Raji (cell line): ENCODE measurements around the gene PADI2.

ENCODE experiments used
- POLR2A ChIP-seq: IDR thresholded peaks from 2 replicates; pipeline ENCODE4 v1.6.1; 2011; ENCODE audit warnings: low read depth, low read length, control low read depth; ENCODE audit not compliant: insufficient read depth

PADI2 gene

DNA sequence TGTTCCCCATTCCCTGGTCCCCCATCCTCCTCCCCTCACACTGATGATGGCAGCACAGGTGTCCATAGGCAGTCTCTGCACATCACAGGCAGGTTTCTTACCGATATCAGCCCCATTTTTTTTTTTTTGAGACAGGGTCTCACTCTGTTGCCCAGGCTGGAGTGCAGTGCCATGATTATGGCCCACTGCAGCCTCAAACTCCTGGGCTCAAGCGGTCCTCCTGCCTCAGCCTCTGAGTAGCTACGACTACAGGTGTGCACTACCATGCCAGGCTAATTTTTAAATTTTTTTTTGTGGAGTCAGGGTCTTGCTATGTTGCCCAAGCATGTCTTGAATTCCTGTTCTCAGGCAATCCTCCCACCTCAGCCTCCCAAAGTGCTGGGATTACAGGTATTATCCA is 36.5 kb downstream of the PADI2 start:
- no peak for TF ChIP-seq POLR2A

DNA sequence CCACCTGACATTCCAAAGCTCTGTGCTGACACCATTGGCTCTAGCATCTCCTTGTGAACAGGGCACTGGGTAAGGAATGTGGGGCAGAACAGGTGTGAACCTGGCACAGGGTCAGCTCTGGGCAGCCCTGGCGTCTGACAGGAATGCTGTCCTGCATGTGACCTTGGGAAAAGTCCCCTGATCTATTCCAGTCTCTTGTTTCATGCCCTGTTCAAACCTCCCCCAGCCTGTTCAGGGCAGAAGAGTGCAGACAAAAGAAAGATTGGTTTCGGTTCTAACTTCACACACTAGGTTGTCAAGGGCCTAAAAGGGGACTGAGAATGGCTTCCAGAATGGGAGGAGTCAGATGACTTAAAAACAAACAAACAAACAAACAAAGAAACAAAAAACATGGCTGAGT is 37.8 kb downstream of the PADI2 start:
- no peak for TF ChIP-seq POLR2A

DNA sequence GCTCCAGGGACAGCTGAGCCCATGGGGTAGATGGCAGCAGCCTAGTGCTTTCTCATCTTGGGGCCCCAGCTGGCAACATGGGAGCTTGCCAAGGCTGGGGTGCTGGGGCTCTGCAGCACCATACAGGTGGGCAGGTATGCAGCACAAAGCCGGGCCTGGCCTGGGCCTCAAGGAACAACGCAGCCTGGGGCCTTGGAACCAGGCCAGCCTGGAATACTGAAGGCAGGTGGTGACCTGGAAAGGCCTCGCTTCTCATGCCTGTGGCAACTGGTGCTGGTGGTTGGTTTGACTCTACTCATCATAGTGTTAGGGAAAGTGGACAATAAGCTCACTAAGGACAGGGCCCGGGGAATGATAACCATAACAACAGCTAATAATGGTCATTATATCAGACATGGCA is 38.4 kb downstream of the PADI2 start:
- TF ChIP-seq POLR2A, result no peak

DNA sequence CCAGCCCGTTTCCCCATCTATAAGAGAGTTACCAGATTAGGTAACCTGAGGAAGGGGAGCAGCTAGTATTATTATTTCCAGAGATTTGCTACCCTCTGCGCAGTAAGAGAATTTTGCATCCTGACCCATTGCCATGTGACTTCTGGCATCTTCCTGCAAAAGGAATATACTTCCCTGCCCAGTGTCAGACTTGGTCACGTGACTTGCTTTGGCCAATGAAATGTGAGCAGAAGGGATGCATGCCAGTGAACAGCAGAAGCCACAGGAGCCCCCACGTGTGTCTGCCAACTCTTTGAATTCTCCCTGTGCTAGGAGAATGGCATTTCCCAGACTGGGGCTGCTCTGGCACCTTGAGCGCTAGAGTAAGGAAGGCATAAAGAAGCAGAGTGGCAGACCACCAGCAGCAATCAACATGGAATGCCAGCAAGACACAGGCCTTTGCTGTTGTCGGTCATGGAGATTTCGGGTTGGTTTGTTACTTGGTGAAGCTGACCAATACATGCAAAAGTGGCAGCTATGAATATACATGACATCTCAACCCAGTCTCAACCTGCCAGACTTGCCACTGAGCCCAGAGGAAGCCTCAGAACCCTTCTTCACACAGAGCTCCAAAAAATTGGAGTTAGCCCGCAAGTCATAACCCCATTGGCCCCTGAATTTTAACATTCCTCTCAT is 39.0 kb downstream of the PADI2 start:
- no peak for TF ChIP-seq POLR2A

DNA sequence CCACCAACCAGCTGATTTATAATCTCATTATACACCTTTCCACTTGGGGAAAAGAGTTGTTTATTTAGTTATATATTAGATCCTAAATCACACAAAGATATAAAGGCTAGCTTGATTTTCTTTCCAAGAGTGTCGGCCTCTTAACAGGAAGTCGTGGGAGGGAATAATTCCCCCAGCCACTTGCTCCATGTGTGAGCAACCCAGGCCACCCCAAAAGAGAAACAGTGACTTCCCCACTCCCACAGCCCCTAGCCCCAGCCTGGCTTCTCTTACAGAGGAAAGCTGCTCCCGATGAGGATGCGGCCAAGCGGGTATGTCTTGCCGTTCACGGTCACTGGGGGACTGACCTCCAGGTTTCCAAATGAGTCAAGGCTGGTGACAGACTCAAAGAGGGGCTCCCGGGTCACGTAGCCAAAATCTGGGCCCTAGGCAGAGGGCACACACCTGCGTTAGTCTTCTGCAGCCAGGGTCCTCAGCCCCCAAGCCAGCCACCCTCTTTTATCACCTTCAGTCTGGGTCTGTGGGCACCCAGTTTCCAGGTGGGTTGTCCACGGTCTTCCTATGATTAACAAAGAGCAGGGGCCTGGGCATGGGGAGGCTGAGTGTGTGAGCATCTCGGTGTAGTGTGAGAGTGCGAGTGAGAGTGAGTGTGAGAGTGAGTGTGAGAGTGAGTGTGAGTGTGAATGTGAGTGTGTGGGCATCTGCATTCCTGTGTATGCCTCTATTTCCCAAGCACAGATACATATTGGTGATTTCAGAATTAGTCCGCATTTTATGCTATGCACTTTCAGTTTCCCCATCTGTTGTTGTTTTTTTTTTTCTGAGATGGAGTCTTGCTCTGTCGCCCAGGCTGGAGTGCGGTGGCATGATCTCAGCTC is 40.0 kb downstream of the PADI2 start:
- no peak for TF ChIP-seq POLR2A

DNA sequence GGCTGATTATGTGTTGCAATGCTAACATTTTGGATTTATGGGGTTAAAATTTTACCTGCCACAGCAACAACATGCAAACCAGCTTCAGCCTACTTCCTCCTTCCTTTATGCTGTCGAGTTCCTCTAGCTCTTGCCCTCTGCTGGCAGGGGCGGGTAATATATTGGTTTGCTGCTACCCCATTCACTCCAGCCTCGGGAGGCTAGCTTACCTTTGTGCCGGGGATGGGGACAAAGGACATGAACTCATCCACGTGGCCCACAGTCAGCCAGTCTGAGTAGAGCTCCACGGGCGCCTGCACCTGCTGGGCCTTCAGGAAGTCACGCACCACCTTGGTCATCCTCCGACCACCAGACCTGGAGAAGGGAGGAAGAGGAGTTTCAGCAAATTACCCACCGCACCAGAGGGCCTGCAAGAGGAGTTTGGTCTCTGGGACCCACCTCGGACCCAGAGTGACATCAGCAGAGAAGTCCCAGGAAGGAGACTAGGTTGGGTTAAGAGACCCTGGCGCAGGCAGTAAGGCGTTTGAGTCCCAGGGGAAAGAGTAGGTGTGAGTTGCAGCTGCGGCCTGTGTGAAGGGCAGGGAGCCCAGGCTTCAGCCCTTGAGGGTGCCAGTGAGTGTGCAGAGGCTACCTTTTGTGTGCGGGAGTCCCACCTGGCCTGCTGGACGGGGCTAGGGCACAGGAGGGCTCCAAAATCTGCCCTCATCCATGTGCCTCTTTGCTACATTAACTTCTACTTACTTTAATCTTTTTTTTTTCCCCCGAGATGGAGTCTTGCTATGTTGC is 43.6 kb downstream of the PADI2 start:
- TF ChIP-seq POLR2A, result no peak

DNA sequence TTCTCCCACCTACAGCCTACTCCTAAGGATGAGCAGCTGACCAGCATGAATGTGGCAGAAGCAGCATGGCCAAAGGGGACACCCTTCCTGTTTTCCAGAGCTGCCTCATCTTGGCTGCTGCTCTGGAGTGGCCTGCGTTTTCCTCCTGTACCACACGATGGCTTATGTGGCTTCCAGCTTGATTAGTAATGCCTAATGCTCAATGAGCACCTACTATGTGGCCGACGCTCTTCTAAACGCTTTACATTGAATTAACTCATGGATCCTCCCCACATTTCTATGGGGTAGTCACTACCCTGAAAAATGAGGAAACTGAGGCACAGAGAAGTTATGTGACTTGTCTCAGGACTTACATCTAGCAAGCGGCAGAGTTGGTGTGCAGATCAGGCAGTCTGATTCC is 47.5 kb downstream of the PADI2 start:
- no peak for TF ChIP-seq POLR2A

DNA sequence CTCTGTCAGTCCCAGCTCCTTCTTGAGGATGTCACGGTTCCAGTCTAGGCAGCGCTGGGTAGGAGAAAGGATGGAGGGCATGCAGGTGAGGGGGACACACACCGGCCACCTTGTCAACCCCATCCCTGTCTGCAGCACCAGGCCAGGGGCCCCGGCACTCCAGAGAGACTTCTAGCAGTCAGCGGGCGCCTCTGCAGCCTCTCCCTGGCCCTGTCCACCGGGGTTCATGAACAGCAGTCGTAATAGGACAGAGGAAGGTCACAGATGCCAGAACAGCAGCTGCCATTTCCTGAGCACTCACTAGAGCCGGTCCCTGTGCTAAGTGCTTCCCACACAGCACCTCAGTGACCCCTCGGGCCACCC is 49.1 kb downstream of the PADI2 start:
- TF ChIP-seq POLR2A, result no peak

DNA sequence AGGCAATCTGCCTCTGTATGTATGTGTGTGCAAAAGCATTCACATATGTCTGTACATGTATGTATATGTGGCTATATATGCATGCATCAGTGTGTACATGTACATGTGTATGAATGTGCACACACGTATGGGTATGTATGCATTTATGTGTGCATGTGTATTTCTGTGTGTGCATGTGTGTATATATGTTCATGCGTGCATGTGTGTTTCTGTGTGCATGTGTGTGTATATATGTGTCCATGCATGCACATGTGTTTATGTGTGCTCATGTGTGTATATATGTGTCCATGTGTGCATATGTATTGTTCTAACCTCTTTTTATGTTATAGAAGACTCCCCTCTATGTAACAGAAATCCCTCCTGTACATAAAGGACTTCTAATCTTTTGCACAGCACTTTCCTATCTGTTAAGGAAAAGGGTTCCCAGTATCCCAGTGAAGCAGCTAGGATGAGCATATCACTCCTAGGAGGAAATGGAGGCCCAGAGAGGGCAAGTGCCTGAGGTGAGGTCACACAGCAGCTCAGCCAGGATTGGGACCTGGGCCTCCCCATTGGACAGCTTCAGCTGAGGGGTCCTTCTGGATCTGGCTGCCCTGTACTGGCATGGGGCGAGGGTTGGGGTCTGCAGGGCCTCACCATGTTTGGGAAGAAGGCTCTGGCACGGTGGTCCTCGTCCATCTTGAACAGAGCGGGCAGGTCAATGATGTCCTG is 49.6 kb downstream of the PADI2 start:
- TF ChIP-seq POLR2A, result no peak

DNA sequence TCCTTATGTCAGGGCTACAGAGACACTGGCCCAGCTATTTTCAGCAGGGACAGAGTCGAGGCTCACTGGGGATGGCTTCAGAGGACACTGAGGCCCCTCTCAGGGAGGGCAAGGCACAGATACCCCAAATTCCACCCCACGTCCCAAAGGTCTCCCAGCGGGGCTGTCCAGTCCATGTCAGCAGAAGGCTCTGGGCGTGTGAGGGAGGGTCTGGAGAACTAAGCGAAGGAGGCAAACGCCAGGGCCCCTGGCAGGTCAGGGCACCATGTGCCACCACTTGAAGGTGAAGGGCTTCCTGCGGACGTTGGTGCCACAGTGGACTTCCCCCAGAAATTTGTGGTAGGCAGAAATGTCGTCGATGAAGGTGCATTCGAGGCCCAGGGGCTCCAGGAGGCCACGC is 50.5 kb downstream of the PADI2 start:
- TF ChIP-seq POLR2A, result no peak

DNA sequence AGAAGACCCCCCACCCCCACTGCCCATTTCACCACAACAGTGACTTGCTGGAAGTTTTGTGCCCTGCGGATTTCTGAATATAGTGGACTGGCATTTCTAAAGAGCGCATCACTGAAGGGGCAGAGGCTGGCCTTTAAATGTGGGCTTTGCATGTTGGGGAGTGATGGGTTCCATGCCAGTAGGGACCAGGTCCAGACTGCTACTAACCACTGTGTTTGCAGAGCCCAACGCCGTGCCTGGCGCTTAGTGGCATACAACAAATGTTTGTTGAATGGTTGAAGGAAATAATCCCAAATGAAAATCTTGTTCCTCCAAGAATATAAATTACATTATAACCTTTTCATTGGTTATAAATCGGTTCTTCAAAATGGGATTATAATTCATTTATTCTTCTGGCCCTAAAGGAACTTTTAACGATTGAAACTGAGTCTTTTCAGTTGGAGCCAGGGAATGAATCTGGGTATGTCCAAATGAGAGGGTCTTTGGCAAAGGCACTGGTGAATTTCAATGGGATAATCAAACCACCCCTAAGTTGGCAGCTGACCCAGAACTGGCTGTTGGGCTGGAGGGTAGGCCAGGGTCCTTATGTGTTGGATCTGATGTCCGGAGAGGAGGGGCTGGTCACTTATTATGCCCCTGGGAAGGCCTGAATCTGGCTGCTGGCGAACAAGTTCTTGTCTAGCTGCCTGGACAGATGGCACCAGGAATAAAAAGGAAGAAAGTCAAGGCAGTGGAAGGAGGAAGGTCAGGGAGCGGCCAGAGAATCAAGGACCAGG is 51.6 kb downstream of the PADI2 start:
- TF ChIP-seq POLR2A, result no peak

DNA sequence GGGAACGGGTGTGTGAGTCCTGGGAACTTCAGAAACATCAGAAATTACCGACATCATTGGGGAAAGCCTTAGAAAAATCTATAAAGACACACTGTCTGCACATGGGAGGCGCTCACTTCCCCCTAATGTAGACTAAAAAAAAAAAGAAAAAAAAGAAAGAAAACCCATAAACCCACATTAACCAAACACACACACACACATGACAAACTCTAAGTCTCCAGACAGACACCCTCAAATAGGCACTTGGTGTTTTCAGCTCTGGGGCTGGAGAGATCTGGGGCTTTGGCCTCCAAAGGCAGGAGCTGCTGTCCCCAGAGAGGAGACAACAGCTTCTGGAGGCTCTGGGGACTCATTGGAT is 52.2 kb downstream of the PADI2 start:
- no peak for TF ChIP-seq POLR2A

DNA sequence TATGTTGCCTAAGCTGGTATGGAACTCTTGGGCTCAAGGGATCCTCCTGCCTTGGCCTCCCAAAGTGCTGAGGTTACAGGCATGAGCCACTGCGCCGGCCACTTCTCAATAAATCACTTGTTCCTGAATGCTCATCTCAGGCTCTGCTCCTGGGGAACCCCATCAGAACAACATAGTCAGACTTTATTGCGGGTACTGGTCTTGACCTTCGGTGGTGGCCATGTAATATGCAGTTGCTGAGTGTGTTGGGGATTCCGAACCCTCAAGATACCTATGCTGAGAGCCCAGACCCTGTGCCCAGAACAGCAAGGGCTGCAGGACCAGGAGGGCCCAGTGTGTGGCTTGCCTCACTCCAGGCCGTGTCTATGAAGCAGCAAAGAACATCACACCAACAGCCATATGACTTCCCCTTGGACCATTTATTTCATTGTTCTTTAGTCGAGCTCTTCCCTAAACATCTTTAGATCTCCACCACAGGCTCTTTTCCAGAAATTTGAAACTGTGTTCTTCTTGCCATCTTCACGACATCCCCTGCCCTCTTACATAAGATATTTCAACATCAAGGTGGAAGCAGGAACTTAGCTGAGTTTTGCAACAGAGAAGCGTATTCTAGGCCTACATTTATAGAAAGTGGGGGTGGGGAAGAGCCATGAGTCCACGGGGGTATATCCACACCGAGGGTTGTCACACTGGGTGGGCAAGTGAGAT is 52.7 kb downstream of the PADI2 start:
- TF ChIP-seq POLR2A, result no peak

DNA sequence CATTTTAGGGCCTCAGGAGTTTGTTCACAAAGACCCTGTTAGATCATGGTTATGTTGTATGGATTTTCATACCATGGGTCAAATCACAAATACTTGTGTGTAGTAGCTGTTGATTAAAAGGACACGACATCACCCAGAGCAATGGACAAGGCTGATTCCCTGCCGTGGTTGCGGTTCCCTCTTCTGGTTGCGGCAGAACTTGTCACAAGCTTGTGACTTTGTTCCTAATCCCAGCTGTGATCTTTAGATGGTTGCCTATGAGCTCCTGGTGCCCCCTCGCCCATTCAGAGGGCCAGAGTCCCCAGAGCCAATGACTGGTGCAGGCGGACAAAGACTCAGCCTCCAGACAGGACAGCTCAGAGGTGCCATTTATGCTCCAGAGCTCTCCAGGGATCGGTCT is 53.6 kb downstream of the PADI2 start:
- no peak for TF ChIP-seq POLR2A
